BJ (cell line): ENCODE data around the gene MSX2. TPM values are rescaled to one million over a fixed set of nuclear protein-coding genes. Genes with fewer than 3 reads are reported as not detected.

Experiments
- CTCF ChIA-PET: fragments of 350-600 bp; formaldehyde crosslinking; extraction: SDS; loops from one replicate; lab custom pipeline; 2021; ENCODE audit warnings: antibody characterized with exemption, inconsistent platforms; lab: Yijun Ruan, JAX
- POLR2A ChIA-PET: fragments of 300-600 bp; sonication (Branson Sonifier 250); formaldehyde crosslinking; extraction: SDS; loops from one replicate; lab custom pipeline; 2021; ENCODE audit warnings: antibody characterized with exemption; lab: Charles Lee
- DNase-seq: peaks from one replicate; pipeline ENCODE4 v3.0.0-alpha.2; 2011; ENCODE audit warnings: low read depth
- H3K27me3 ChIP-seq: 2 replicates; pipeline ENCODE4 v1.6.0; 2011; ENCODE audit warnings: low read length; ENCODE audit not compliant: control insufficient read depth, insufficient read depth
- H3K36me3 ChIP-seq: 2 replicates; pipeline ENCODE4 v1.5.1; 2011; ENCODE audit warnings: low read length; ENCODE audit not compliant: control insufficient read depth, insufficient read depth
- H3K4me3 ChIP-seq: 2 replicates; pipeline ENCODE4 v1.5.1; 2011; ENCODE audit warnings: low read depth, mild to moderate bottlenecking, control low read depth, low read length
- polyA plus RNA-seq: library from polyadenylated mRNA; depleted of rRNA; stranded (reverse); fragments of >200 nt; gene quantifications from 2 replicates; pipeline ENCODE4 v1.2.3, GENCODE V29; 2011
- TF ChIP-seq, protein P1 (sequence below): IDR thresholded peaks from 2 replicates; pipeline ENCODE4 v1.5.1; 2011; ENCODE audit warnings: low read depth, mild to moderate bottlenecking, control low read depth, inconsistent platforms, low read length, moderate library complexity; ENCODE audit not compliant: insufficient read depth

MSX2 gene
- polyA plus RNA-seq, 1 experiment, result 2.1 TPM

DNA sequence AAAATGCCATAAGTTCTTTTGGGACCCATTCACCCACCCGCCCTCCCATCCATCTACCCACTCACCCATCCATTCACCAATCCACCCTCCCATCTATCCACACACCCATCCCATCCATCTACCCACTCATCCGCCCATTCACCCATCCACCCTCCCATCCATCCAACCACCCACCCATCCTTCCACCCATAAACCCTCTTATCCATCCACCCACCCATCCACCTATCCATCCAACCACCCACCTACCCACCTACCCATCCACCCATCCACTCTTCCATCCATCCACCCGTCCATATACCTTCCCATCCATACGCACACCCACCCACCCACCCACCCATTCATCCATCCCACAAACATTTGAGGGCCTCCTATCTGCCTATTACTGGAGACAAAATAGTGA lies 43.3 kb downstream of the MSX2 start:
- POLR2A ChIA-PET, result no interaction called here
- no peaks in the 10 kb centered on the region for H3K27me3 ChIP-seq
- H3K4me3 ChIP-seq, result no peak overlapping the region
- no peaks in the 10 kb centered on the region for H3K36me3 ChIP-seq
- TF ChIP-seq, protein P1, sequence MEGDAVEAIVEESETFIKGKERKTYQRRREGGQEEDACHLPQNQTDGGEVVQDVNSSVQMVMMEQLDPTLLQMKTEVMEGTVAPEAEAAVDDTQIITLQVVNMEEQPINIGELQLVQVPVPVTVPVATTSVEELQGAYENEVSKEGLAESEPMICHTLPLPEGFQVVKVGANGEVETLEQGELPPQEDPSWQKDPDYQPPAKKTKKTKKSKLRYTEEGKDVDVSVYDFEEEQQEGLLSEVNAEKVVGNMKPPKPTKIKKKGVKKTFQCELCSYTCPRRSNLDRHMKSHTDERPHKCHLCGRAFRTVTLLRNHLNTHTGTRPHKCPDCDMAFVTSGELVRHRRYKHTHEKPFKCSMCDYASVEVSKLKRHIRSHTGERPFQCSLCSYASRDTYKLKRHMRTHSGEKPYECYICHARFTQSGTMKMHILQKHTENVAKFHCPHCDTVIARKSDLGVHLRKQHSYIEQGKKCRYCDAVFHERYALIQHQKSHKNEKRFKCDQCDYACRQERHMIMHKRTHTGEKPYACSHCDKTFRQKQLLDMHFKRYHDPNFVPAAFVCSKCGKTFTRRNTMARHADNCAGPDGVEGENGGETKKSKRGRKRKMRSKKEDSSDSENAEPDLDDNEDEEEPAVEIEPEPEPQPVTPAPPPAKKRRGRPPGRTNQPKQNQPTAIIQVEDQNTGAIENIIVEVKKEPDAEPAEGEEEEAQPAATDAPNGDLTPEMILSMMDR, result no peak
- CTCF ChIA-PET, result no interaction called here
- DNase-seq, result no peak

DNA sequence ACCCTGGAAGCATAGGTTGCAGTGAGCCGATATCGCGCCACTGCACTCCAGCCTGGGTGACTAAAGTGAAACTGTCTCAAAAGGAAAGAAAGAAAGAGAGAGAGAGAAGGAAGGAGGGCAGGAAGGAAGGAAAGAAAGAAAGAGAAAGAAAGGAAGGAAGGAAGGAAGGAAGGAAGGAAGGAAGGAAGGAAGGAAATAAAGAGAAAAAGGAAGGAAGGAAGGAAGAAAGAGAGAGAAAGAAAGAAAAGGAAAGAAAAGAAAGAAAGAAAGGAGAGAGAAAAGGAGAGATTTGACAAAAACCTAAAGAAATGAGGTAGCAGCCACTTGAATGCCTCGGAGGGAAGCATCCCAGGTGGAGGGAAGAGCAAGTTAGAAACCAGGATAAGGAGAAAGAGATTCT lies 44.6 kb downstream of the MSX2 start:
- no peak for DNase-seq
- POLR2A ChIA-PET, result no interaction called here
- CTCF ChIA-PET, result no interaction called here

DNA sequence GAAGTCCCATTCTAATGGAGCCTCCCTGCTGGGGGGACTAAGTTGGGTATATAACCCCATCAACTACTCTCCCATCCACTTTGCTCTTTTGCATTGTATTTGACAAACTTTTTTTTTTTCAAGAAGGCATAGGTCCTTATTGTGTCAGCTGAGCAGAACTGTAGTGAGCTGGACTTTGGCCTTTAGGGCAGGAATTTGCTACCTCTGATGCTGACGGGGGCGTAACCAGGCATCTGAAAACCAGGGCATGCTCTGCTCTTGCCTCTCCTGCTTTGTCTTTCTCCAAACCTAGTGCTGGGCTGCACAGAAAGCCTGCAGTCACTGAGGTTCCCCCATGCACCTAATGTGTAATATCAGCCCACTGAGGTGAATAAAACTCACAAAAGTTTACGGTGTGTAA lies 49.0 kb downstream of the MSX2 start:
- Histone ChIP-seq H3K4me3 (no peak overlapping the region), H3K27me3 (no peaks in the 10 kb centered on the region; the same call in 1 of the 2 replicates), H3K36me3 (no peaks in the 10 kb centered on the region)
- no peak for DNase-seq
- TF ChIP-seq, protein P1, result no peak
- CTCF ChIA-PET, result no interaction called here
- POLR2A ChIA-PET, result no interaction called here

More for the DNA sequence above, 44.6 kb downstream of the MSX2 start:
- no peaks in the 10 kb centered on the region for H3K36me3 ChIP-seq
- no peak overlapping the region for H3K4me3 ChIP-seq
- no peaks in the 10 kb centered on the region for H3K27me3 ChIP-seq
- TF ChIP-seq, protein P1, result no peak

DNA sequence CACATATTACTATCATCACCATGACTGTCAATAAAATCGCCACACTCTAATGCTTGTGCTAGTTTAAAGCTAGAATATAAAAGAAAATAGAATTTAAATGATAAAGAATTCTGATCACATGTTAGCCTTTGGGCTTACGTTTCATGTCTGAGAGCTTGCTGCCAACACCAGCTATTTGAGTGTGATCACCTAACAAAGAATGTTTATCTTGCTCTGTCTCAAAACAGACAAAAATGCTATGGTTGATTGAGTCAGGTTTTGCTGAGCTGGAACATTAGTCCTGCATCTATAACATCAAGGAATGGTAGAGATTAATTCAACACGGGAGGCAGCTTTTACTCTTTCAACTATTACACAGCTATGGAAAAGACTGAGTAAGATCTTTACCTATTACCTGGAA lies 50.7 kb downstream of the MSX2 start:
- H3K27me3 ChIP-seq, result no peaks in the 10 kb centered on the region; the same call in 1 of the 2 replicates
- no peak overlapping the region for H3K4me3 ChIP-seq
- H3K36me3 ChIP-seq, result no peaks in the 10 kb centered on the region
- TF ChIP-seq, protein P1, result no peak
- CTCF ChIA-PET, result interaction anchor here (0.5 kb wide), 1 partner anchor 379 kb away, joined by 4 read pairs; no protein-coding TSS in a partner anchor
- no peak for DNase-seq
- POLR2A ChIA-PET, result no interaction called here

DNA sequence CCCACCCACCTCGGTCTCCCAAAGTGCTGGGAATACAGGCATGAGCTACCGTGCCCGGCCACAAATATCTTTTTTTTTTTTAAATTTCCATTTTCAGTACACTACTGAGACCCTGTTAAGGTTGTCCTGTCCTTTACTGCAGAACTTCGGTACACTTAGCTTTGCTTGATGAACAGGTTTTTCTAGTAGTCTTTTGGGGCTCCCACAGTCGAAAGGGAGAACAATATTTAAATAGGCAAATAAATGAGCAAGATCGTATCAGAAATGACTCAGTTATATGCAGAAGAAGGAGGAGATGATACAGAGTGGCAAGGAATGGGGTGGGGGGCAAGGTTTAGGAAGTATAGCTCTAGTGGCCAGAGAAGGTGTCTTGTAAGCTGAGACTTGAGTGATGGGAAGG lies 52.7 kb downstream of the MSX2 start:
- no peaks in the 10 kb centered on the region; the same call in 1 of the 2 replicates for H3K27me3 ChIP-seq
- no peaks in the 10 kb centered on the region for H3K36me3 ChIP-seq
- CTCF ChIA-PET, result interaction anchor here (0.7 kb wide), 1 partner anchor 20 kb away, joined by 3 read pairs; no protein-coding TSS in a partner anchor
- DNase-seq, result no peak
- H3K4me3 ChIP-seq, result no peak overlapping the region
- POLR2A ChIA-PET, result interaction anchor here (0.6 kb wide), 1 partner anchor 113 kb away, joined by 7 read pairs; no protein-coding TSS in a partner anchor
- TF ChIP-seq, protein P1, result no peak
